ENCODE measurements around the gene ADGRF1. TPM values are rescaled to one million over a fixed set of nuclear protein-coding genes. Genes with fewer than 3 reads are reported as not detected.

ADGRF1 gene
- total RNA-seq, 1 donor from 2014 or later, result not detected

DNA sequence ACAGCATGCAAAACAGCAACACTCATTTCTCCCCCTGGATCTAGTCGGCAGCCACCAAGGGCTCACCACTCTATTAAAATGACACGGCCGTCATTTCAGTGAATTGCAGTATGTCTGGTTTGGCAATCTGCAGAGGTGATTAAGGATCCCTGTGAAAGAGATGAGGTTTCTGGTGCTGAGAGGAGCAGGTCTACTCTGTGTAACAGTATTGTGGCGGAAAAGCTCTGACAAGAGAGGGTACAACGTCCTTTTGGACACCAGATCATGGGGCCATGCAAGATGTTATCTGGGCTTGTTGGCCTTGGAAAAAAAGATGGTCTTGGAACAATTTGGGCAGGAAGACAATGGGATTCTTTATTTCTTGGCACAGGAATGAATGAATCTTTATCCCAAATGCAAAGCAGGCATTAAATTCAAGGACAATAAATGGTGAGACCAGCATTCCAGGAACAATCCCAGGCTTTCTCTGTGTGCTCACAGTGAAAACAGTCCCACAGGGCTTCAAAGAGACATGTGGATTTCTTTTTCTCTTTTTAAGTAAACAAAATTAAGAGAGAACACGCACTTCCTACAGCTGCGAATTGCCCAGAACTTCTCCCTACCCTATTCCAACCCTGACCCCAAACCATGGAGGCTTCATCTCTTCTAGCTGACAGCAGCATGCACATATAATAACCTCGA is 33.7 kb upstream of the ADGRF1 start:
- DNase-seq (ENCODE audit: low spot score), result no peak
- Mint-ChIP-seq H3K4me3 (ENCODE audit: unreplicated experiment) (no peak overlapping the region), H3K36me3 (ENCODE audit: low read depth) (no peaks in the 10 kb centered on the region), H3K27me3 (ENCODE audit: low read depth) (peaks cover 5% of the 10 kb centered on the region), H3K4me1 (ENCODE audit: low read depth) (peaks cover 21% of the 10 kb centered on the region), H3K27ac (ENCODE audit: unreplicated experiment) (peak overlapping the region; percentile 9), H3K9me3 (ENCODE audit: low read depth) (no peaks in the 10 kb centered on the region)
- TF ChIP-seq, protein P1, sequence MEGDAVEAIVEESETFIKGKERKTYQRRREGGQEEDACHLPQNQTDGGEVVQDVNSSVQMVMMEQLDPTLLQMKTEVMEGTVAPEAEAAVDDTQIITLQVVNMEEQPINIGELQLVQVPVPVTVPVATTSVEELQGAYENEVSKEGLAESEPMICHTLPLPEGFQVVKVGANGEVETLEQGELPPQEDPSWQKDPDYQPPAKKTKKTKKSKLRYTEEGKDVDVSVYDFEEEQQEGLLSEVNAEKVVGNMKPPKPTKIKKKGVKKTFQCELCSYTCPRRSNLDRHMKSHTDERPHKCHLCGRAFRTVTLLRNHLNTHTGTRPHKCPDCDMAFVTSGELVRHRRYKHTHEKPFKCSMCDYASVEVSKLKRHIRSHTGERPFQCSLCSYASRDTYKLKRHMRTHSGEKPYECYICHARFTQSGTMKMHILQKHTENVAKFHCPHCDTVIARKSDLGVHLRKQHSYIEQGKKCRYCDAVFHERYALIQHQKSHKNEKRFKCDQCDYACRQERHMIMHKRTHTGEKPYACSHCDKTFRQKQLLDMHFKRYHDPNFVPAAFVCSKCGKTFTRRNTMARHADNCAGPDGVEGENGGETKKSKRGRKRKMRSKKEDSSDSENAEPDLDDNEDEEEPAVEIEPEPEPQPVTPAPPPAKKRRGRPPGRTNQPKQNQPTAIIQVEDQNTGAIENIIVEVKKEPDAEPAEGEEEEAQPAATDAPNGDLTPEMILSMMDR (IDR thresholded peaks at IDR 0.05), result no peak

- Mint-ChIP-seq H3K9me3 (ENCODE audit: low read depth) (no peaks in the 10 kb centered on the region), H3K4me1 (ENCODE audit: low read depth) (peaks cover 21% of the 10 kb centered on the region), H3K4me3 (ENCODE audit: unreplicated experiment) (no peak overlapping the region), H3K27me3 (ENCODE audit: low read depth) (peaks cover 5% of the 10 kb centered on the region), H3K36me3 (ENCODE audit: low read depth) (no peaks in the 10 kb centered on the region), H3K27ac (ENCODE audit: unreplicated experiment) (peak overlapping the region; percentile 14)
- TF ChIP-seq, protein P1 (IDR thresholded peaks at IDR 0.05), result no peak
- DNase-seq (ENCODE audit: low spot score), result no peak
Measured at GRCh38 chr6:47075168-47075567, 33.0 kb upstream of the ADGRF1 start.

DNA sequence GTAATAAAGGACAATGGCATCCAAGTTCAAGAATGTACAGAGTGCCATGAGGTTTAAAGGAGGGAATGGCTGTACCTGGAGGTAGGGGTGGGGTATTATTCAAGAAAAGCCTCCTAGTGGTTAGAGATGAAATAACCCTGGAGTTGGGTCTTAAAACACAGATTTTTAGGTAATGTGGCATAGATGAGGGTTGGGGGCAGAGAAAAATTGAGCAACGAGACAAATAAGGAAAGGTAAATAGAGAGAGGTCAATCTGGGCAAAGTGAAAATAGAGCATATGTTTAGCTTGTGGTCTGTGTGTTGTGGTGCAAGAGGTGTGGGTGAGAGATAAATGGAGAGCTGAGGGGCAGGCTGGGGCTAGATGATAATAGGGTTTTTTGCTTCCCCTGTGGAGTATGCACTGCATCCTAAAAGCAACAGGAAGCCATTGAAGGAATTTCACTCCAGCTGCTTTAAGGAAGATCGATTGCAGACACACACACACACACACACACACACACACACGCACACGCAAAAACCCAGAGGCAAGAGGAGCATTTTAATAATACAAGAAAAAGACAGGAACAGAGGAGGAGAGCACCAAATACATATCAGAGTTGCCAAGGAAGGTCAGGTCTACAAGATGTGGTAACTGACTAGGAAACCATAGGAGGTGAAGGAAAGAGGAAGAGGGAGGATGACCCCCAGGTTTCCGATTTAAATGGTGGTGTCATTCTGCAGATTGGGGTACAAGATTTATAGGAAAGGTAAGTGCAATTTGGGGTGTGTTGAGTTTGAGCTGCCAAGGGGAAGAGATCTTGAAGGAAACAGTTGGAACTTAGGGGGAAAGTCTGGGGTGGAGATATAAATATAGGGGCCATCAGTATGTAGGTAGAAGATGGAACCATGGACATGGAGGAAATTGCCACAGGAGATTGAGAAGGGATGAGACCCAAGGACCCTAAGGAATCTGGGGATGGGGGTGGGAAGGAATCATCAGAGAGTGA is 31.3 kb upstream of the ADGRF1 start:
- H3K4me3 Mint-ChIP-seq (ENCODE audit: unreplicated experiment), result no peak overlapping the region
- TF ChIP-seq, protein P1 (IDR thresholded peaks at IDR 0.05), result peak; percentile 63
- no peaks in the 10 kb centered on the region for H3K9me3 Mint-ChIP-seq (ENCODE audit: low read depth)

GRCh38 chr6:47072667-47073066 is 30.5 kb upstream of the ADGRF1 start:
- H3K9me3 Mint-ChIP-seq (ENCODE audit: low read depth), result no peaks in the 10 kb centered on the region
- H3K4me3 Mint-ChIP-seq (ENCODE audit: unreplicated experiment), result no peak overlapping the region
- TF ChIP-seq, protein P1 (IDR thresholded peaks at IDR 0.05), result no peak
- DNase-seq (ENCODE audit: low spot score), result no peak
- H3K27ac Mint-ChIP-seq (ENCODE audit: unreplicated experiment), result no peak overlapping the region
- H3K36me3 Mint-ChIP-seq (ENCODE audit: low read depth), result no peaks in the 10 kb centered on the region
- H3K4me1 Mint-ChIP-seq (ENCODE audit: low read depth), result peaks cover 21% of the 10 kb centered on the region
- peaks cover 3% of the 10 kb centered on the region for H3K27me3 Mint-ChIP-seq (ENCODE audit: low read depth)

More for the DNA sequence above, 31.3 kb upstream of the ADGRF1 start:
- H3K27ac Mint-ChIP-seq (ENCODE audit: unreplicated experiment), result no peak overlapping the region
- peaks cover 21% of the 10 kb centered on the region for H3K4me1 Mint-ChIP-seq (ENCODE audit: low read depth)
- DNase-seq (ENCODE audit: low spot score), result no peak
- no peaks in the 10 kb centered on the region for H3K36me3 Mint-ChIP-seq (ENCODE audit: low read depth)
- H3K27me3 Mint-ChIP-seq (ENCODE audit: low read depth), result peaks cover 5% of the 10 kb centered on the region

GRCh38 chr6:47071681-47072080 is 29.5 kb upstream of the ADGRF1 start:
- Mint-ChIP-seq H3K4me1 (ENCODE audit: low read depth) (peaks cover 14% of the 10 kb centered on the region), H3K9me3 (ENCODE audit: low read depth) (no peaks in the 10 kb centered on the region), H3K27ac (ENCODE audit: unreplicated experiment) (no peak overlapping the region), H3K4me3 (ENCODE audit: unreplicated experiment) (no peak overlapping the region), H3K27me3 (ENCODE audit: low read depth) (peaks cover 3% of the 10 kb centered on the region), H3K36me3 (ENCODE audit: low read depth) (no peaks in the 10 kb centered on the region)
- TF ChIP-seq, protein P1 (IDR thresholded peaks at IDR 0.05), result no peak
- no peak for DNase-seq (ENCODE audit: low spot score)
